Keratinocyte (primary cell): ENCODE results near the gene BBLN.

ENCODE experiments used
- CTCF ChIP-seq, 3 experiments: IDR thresholded peaks in 1 of 3; conservative IDR thresholded peaks in 1 of 3; optimal IDR thresholded peaks in 1 of 3; 2 replicates in 2 of 3; 3 replicates in 1 of 3; pipeline versions ENCODE3 to v1.5.1; 2011; ENCODE audit warnings: low read length in 3 of 3, mild to moderate bottlenecking in 3 of 3, moderate library complexity in 2 of 3, control low read depth in 1 of 3, inconsistent platforms in 1 of 3; ENCODE audit not compliant: insufficient read depth in 2 of 3; ENCODE audit errors: extremely low read depth in 1 of 3
- EZH2 ChIP-seq: IDR thresholded peaks from one replicate; pipeline ENCODE4 v1.6.1; 2012; ENCODE audit warnings: inconsistent platforms, mild to moderate bottlenecking, low read length, moderate library complexity

- TF ChIP-seq CTCF (optimal IDR thresholded peaks at IDR 0.05 in 1 of 3, IDR thresholded peaks at IDR 0.05 in 1 of 3, conservative IDR thresholded peaks at IDR 0.05 in 1 of 3; ENCODE audit: extremely low read depth in 1 of 3, insufficient read depth in 2 of 3, low read length in 3 of 3), result no peak
- no peak for TF ChIP-seq EZH2
These were observed 47.1 kb downstream of the BBLN start for GRCh38 chr9:128206916-128207910.
